SJCRH30 (cell line): ENCODE measurements around the gene PTH2R. TPM values are rescaled to one million over a fixed set of nuclear protein-coding genes. Genes with fewer than 3 reads are reported as not detected.
"Not testable (repeated sequence)": the region's sequence is repeated elsewhere in the genome, so short reads cannot be mapped to it uniquely, and the experiment has no call there.

Experiments used
- DNase-seq, 2 experiments: peaks; one replicate each; pipeline ENCODE4 v3.0.0-alpha.2; 2015 to 2020
- H3K27ac ChIP-seq: fragments of 250-450 bp; sonication (Bioruptor Pico); 2 replicates; pipeline ENCODE4 v1.5.1; 2020; ENCODE audit warnings: mild to moderate bottlenecking, moderate library complexity
- H3K27me3 ChIP-seq: fragments of 250-450 bp; sonication (Bioruptor Pico); 2 replicates; pipeline ENCODE4 v1.5.1; 2020; ENCODE audit warnings: mild to moderate bottlenecking, moderate library complexity
- H3K36me3 ChIP-seq: fragments of 250-450 bp; sonication (Bioruptor Pico); 2 replicates; pipeline ENCODE4 v1.5.1; 2020; ENCODE audit warnings: mild to moderate bottlenecking, moderate library complexity
- H3K4me1 ChIP-seq: fragments of 250-450 bp; sonication (Bioruptor Pico); 2 replicates; pipeline ENCODE4 v1.5.1; 2020; ENCODE audit warnings: mild to moderate bottlenecking, moderate library complexity
- H3K4me3 ChIP-seq: fragments of 250-450 bp; sonication (Bioruptor Pico); 2 replicates; pipeline ENCODE4 v1.5.1; 2020; ENCODE audit warnings: mild to moderate bottlenecking, moderate library complexity
- H3K9me3 ChIP-seq: fragments of 250-450 bp; sonication (Bioruptor Pico); replicated peaks from 2 replicates; pipeline ENCODE4 v1.5.1; 2020; ENCODE audit warnings: mild to moderate bottlenecking, moderate library complexity
- total RNA-seq: library from RNA; depleted of rRNA; stranded (reverse); fragments of >200 nt; shearing (Covaris generic); gene quantifications from 2 replicates; pipeline ENCODE4 v1.2.3, GENCODE V29; 2014

PTH2R gene
- total RNA-seq, 1 experiment from 2014 or later: 0.16 TPM

DNA sequence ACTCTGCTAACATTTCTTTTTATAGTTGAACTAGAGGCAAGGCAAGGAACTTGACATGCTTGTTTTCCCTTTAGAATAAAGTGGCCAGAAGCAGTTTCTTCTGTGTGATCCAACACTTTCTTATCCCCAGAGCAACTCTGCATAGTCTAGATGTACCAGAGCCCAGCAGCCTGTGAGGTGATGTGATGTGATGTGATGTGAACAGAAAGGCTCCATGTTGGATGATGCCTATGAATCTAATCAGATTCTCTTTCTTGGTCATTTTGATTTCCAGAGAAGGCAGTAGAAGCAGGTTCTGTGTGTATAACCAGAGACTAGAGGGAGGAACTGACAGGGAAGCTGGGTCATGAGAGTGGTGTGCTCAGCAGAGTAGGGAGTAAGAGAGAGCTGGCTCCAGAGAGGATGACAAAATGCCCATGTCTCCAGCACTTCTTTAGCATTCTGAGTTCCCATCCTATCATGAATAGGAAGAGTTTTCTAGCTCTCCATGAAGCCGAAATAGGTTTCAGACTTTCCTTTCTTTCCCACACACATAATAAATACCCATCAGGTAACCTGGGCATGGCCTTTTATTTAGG, 31.0 kb upstream of the PTH2R start:
- Histone ChIP-seq H3K36me3 (no peaks in the 10 kb centered on the region), H3K9me3 (no peaks in the 10 kb centered on the region), H3K27me3 (no peaks in the 10 kb centered on the region), H3K27ac (no peak overlapping the region), H3K4me3 (no peak overlapping the region), H3K4me1 (no peaks in the 10 kb centered on the region)
- DNase-seq: no peak

DNA sequence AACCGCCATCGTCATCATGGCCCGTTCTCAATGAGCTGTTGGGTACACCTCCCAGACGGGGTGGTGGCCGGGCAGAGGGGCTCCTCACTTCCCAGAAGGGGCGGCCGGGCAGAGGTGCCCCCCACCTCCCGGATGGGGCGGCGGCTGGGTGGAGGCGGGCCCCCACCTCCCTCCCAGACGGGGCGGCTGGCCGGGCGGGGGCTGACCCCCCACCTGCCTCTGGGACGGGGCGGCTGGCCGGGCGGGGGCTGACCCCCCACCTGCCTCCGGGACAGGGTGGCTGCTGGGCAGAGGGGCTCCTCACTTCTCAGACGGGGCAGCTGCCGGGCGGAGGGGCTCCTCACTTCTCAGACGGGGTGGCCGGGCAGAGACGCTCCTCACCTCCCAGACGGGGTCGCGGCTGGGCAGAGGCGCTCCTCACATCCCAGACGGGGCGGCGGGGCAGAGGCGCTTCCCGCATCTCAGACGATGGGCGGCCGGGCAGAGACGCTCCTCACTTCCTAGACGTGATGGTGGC, 29.2 kb upstream of the PTH2R start:
- H3K9me3 ChIP-seq, H3K4me1 ChIP-seq, DNase-seq, H3K4me3 ChIP-seq, H3K27ac ChIP-seq, H3K36me3 ChIP-seq, H3K27me3 ChIP-seq: not testable (repeated sequence)

DNA sequence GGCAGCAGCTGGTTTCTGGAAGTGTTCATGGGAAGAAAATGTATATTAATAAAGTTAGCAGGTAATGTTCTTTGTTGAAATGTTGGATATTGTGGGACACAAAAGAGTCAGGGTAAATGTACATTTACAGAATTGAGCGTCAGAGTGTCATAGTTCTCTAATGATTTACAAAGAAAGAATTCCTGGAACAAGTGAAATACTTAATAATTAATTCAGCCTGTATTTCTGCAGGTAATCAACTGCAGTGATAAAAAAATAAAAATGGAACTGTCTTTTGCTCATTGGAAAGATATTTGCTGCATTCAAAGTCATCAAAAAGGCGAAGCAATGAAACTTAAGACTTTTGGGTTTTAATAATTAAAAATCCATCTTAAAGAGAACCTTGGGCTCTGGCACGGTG, 27.4 kb upstream of the PTH2R start:
- Histone ChIP-seq H3K9me3 (no peaks in the 10 kb centered on the region), H3K4me3 (no peak overlapping the region), H3K36me3 (no peaks in the 10 kb centered on the region), H3K4me1 (no peaks in the 10 kb centered on the region), H3K27ac (no peak overlapping the region), H3K27me3 (no peaks in the 10 kb centered on the region)
- no peak for DNase-seq

DNA sequence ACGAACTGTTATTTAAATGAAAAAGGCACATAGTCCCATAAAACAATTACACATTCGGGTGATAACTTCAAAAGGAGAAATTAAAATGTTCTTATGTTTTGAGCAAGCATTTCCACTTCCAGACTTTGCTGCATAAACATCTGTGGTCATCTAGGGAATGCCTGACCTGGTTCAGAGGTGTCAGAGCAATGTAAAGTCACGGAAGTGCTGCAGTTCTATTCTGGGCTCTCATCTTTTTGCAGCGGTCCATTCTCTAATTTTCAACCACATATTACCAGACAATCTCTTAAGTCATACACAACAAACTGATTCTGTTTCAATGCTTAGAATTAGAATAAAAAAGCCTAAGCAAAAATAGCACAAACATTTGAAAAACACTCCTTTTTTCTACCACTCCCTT, 22.0 kb upstream of the PTH2R start:
- H3K27ac ChIP-seq: no peak overlapping the region
- H3K9me3 ChIP-seq: no peaks in the 10 kb centered on the region
- H3K36me3 ChIP-seq: no peaks in the 10 kb centered on the region
- H3K27me3 ChIP-seq: no peaks in the 10 kb centered on the region
- no peaks in the 10 kb centered on the region for H3K4me1 ChIP-seq
- H3K4me3 ChIP-seq: no peak overlapping the region
- DNase-seq: no peak

DNA sequence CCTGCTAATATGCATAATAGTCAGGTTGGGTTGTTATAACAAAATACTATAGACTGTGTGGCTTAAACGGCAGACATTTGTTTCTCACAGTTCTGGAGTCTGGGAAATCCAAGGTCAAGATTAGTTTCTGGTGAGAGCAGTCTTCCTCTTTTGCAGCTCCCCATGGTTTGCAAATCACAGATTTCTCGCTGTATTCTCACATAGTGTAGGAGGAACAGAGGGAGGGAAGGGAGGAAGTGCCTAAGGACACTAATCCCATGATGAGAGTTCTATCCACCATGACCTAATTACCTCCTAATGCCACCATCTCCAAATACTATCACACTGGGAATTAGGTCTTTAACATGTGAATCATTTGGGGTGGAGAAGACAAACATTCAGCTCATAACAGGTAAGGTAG, 20.1 kb upstream of the PTH2R start:
- no peaks in the 10 kb centered on the region for H3K4me1 ChIP-seq
- no peaks in the 10 kb centered on the region for H3K9me3 ChIP-seq
- no peaks in the 10 kb centered on the region for H3K27me3 ChIP-seq
- DNase-seq: no peak
- no peaks in the 10 kb centered on the region for H3K36me3 ChIP-seq
- H3K27ac ChIP-seq: no peak overlapping the region
- H3K4me3 ChIP-seq: no peak overlapping the region

DNA sequence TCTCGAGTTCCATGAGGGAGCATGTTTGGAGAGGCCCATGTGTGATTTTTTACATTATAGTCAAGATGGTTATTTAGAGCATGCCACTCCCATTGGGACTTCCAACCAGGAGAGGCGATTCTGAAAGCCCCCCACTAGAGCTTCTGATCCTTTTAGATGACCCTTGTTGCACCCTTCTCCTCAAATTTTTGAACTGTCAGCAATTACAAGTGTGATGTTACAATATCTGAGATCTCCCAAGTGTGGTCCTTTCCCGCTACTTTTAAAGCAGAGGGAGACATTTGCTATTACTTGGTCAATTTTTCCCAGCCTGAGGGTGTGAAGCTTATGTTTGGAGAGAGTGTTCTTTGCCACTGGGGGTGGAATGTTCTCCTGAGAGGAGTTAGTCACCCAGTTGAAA, 16.7 kb upstream of the PTH2R start:
- Histone ChIP-seq H3K27ac (no peak overlapping the region), H3K9me3 (no peaks in the 10 kb centered on the region; the same call in 1 of the 2 replicates), H3K4me3 (no peak overlapping the region), H3K27me3 (no peaks in the 10 kb centered on the region), H3K4me1 (no peaks in the 10 kb centered on the region), H3K36me3 (no peaks in the 10 kb centered on the region)
- DNase-seq: no peak

DNA sequence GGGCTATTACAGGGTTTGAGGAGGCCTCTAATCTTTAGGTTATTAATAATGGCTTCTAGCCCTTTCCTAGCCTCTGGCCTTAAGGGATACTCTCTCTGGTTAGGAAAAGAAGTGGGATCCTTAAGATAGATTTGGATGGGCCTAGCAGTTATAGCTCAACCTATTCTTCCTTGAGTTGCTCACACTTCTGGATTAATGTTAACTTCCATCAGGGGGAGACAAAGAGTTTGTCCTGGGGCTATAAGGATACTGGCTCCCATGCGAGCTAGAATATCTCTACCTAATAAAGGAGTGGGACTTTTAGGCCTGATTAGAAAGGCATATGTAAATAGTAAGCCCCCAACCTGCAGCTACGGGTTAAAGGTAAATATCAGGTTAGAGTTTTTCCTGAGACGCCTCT, 14.3 kb upstream of the PTH2R start:
- H3K4me1 ChIP-seq: no peaks in the 10 kb centered on the region

DNA sequence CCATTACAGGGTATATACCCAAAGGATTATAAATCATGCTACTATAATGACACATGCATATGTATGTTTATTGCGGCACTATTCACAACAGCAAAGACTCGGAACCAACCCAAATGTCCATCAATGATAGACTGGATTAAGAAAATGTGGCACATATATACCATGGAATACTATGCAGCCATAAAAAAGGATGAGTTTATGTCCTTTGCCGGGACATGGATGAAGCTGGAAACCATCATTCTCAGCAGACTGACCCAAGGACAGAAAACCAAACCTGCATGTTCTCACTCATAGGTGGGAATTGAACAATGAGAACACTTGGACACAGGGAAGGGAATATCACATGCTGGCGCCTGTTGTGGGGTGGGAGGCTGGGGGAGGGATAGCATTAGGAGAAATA, 9.8 kb upstream of the PTH2R start:
- not testable (repeated sequence) for H3K4me1 ChIP-seq, H3K4me3 ChIP-seq, H3K36me3 ChIP-seq, H3K27me3 ChIP-seq, DNase-seq, H3K9me3 ChIP-seq, H3K27ac ChIP-seq

More for the DNA sequence above, 14.3 kb upstream of the PTH2R start:
- Histone ChIP-seq H3K36me3 (no peaks in the 10 kb centered on the region), H3K27ac (no peak overlapping the region), H3K4me3 (no peak overlapping the region), H3K27me3 (no peaks in the 10 kb centered on the region), H3K9me3 (no peaks in the 10 kb centered on the region; the same call in 1 of the 2 replicates)
- peak in 1 of 2 experiments; percentile 24 for DNase-seq

DNA sequence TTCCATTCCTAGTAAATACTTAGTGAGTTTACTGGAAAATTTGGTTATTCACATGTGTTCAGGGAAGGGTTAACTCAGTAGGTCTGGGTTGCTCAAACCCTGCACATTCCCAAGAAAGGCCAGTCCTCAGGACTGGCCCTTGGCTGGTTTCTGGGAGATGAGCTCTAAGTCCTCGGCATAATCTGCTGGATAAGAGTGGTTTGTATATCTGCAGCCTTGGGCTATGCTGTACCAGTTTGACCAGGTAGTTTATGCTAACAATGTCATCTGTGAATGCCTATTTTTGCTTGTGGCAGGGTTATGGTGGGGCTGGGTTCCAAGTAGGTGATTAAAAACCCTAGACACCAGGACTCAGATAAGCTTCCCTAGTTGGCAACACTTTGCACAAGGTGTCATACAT, 7.4 kb upstream of the PTH2R start:
- DNase-seq: no peak
- no peaks in the 10 kb centered on the region; the same call in 1 of the 2 replicates for H3K9me3 ChIP-seq
- H3K27me3 ChIP-seq: no peaks in the 10 kb centered on the region

DNA sequence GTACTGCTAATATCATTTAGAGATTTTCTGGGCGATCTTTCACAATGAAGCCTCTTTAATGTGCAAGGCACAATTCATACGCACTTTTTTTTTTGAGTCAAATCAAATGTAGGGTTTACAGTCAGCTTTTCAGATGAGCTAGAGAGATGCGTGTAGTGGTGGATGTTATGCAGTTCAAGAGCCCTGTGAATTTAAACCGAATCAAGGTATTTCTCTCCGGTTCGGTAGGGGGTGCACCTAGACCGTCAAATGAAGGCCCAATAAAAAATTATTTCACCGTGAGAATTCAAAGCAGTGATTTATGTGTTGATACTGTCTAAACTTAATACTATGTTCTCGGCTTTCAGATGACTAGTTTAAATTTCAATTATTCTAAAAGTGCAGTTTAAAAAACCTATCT, 1.1 kb downstream of the PTH2R start:
- Histone ChIP-seq H3K4me1 (no peaks in the 10 kb centered on the region), H3K4me3 (no peak overlapping the region), H3K27ac (no peak overlapping the region), H3K27me3 (no peaks in the 10 kb centered on the region), H3K9me3 (no peaks in the 10 kb centered on the region), H3K36me3 (no peaks in the 10 kb centered on the region)
- no peak for DNase-seq

More for the DNA sequence above, 7.4 kb upstream of the PTH2R start:
- Histone ChIP-seq H3K36me3 (no peaks in the 10 kb centered on the region), H3K4me1 (no peaks in the 10 kb centered on the region), H3K27ac (no peak overlapping the region), H3K4me3 (no peak overlapping the region)

DNA sequence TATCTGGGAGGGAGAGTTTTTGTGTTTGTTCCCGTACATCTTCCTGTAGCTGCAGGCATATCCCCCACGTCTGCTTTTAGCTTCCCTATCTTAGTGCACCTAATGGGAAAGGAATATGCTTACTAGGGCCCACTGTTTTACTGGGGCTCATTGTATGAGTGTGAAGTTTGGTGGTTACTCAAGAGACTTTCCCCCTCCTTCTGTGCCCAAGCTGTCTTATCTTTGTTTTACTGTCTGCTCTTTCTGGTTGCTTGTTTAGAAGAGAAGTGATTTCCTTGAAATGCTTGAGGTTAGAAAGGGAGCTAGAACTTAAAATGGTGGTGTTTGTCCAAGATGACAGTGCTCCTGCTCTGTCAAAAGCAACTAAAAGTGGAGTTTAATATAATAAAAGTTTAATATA, 7.3 kb downstream of the PTH2R start:
- H3K4me3 ChIP-seq: no peak overlapping the region
- no peaks in the 10 kb centered on the region for H3K36me3 ChIP-seq
- H3K9me3 ChIP-seq: no peaks in the 10 kb centered on the region
- no peak overlapping the region for H3K27ac ChIP-seq
- DNase-seq: no peak
- no peaks in the 10 kb centered on the region for H3K4me1 ChIP-seq
- H3K27me3 ChIP-seq: no peaks in the 10 kb centered on the region

DNA sequence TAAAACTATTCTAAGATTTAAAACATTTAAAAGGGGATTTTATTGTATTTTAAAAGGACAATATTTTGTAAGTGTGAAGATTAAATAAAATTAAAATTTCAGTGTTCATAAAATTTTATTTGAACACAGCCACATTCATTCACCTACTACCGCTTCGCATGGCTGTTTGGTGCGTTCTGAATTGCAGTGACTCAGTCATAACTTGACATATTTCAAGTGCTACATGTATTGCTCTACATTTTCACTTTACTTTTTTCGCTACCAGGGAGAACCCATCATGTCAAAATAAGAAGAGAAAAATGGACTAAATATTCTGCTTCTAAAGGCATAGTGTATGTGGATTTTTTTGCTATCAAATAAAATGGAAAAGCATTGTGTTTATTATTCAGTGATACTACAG, 8.7 kb downstream of the PTH2R start:
- Histone ChIP-seq H3K4me3 (no peak overlapping the region), H3K36me3 (no peaks in the 10 kb centered on the region), H3K27ac (no peak overlapping the region), H3K9me3 (no peaks in the 10 kb centered on the region), H3K27me3 (no peaks in the 10 kb centered on the region), H3K4me1 (no peaks in the 10 kb centered on the region)
- DNase-seq: no peak

DNA sequence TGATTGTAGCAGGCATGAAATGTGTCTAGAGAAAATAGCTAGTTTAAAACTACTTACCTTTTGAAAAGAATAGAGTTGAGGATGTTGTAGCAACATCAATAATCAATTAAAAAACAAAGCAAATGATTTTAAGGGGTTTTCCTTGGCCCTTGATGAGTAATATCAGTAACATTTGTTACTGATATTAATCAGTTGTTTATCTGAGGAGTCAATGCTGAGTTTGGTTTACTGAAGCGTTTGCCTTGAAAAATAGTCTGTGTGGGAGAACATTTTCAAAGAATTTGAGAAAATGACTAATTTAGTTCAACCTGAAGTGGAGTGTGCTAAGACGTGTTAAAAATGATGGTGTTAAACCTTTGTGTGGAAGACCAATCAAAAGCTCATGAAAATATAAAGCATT, 9.3 kb downstream of the PTH2R start:
- Histone ChIP-seq H3K36me3 (no peaks in the 10 kb centered on the region), H3K27me3 (no peaks in the 10 kb centered on the region), H3K9me3 (no peaks in the 10 kb centered on the region), H3K27ac (no peak overlapping the region), H3K4me3 (no peak overlapping the region), H3K4me1 (no peaks in the 10 kb centered on the region)
- no peak for DNase-seq

DNA sequence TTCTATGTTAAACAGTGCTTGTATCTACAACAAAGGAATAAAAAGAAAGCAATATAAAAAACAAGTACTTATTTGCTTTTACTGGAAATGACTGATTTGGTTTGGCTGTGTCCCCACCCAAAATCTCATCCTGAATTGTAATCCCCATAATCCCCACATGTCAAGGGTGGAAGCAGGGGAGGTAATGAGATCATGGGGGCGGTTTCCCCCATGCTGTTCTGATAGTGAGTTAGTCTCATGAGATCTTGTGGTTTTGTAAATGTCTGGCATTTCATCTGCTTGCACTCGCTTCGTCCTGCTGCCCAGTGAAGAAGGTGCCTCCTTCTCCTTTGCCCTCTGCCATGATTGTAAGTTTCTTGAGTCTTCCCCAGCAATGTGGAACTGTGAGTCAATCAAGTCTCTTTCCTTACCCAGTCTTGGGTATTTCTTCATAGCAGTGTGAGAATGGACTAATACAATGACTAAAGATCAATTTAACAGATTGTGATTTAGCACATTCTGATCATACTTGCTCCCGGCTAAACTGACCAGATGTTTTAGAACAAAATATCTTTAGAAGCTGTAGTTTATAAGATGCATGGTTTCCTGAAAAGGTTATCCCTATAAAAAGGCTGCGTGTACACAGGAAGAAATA, 19.9 kb downstream of the PTH2R start:
- Histone ChIP-seq H3K4me3 (no peak overlapping the region), H3K9me3 (no peaks in the 10 kb centered on the region), H3K36me3 (no peaks in the 10 kb centered on the region), H3K4me1 (peaks cover 5% of the 10 kb centered on the region; the same call in 1 of the 2 replicates), H3K27me3 (no peaks in the 10 kb centered on the region), H3K27ac (no peak overlapping the region)
- peak; percentile 35 to 60 for DNase-seq

DNA sequence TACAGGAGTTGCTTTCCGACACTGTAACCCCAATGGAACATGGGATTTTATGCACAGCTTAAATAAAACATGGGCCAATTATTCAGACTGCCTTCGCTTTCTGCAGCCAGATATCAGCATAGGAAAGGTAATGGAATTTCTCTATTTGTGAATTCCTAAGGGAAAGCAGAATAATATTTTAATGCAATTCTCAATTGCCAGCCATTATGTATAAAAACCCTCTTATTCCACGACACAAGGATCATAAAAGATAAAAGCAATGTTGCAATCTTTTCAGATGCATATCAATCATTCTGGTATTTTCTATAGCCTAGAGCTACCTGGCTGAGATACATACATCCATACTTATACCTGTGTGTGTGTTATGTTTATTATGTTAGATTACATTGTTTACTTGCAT, 31.2 kb downstream of the PTH2R start:
- H3K27ac ChIP-seq: no peak overlapping the region
- no peaks in the 10 kb centered on the region for H3K9me3 ChIP-seq
- H3K36me3 ChIP-seq: no peaks in the 10 kb centered on the region
- no peak overlapping the region for H3K4me3 ChIP-seq
- H3K4me1 ChIP-seq: no peaks in the 10 kb centered on the region
- no peaks in the 10 kb centered on the region for H3K27me3 ChIP-seq
- no peak for DNase-seq

DNA sequence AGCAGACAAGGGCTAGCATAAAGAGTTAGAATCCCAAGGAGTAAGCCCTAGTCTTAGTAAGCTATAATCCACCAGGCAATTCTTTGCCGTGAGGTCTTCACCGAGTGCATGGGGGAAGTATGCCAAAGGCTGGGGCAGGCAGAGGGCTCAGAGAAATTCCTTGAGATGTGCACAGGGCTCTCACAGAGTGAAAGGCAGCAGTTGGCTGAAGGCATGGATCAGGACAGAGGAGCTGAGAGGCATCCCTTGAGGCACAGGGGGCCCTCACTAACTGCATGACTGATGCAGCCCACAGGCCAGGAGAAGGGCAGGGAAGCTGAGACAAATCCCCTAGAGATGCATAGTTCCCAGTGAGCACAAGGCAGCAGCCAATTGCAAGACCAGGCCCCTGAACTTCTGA, 34.1 kb downstream of the PTH2R start:
- H3K9me3 ChIP-seq: no peaks in the 10 kb centered on the region
- H3K36me3 ChIP-seq: no peaks in the 10 kb centered on the region
- H3K4me3 ChIP-seq: no peak overlapping the region
- DNase-seq: peak in 1 of 2 experiments; percentile 19
- no peak overlapping the region for H3K27ac ChIP-seq
- no peaks in the 10 kb centered on the region for H3K4me1 ChIP-seq
- H3K27me3 ChIP-seq: no peaks in the 10 kb centered on the region
